ENCODE results near the gene SULT1A1.
"Not testable (repeated sequence)": the region's sequence is repeated elsewhere in the genome, so short reads cannot be mapped to it uniquely, and the experiment has no call there.

DNA sequence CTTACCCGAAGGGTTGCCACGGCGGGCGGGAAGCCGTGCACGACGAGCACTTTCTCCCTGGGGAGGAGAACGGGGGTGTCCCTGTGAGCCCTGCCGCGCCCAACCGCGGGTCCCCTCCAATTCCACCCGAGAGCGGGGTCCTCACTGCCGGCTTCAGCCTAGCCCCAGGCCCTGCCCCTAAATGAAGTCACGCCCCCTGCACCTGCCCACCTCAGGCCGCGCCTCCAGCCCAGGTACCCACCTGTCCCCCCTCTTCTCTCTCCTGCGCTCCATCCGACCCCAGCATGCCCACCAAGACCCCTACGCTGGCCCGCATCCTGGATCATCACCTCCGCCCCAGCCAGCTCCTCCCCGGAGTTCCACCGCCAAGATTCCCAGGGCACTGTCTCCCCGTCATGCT lies 4.1 kb upstream of the SULT1A1 start:
- not testable (repeated sequence) for TF ChIP-seq SIN3A (IDR thresholded peaks at IDR 0.05; ENCODE audit: borderline replicate concordance, insufficient read depth, low read depth, low read length)
- TF ChIP-seq, protein P1, sequence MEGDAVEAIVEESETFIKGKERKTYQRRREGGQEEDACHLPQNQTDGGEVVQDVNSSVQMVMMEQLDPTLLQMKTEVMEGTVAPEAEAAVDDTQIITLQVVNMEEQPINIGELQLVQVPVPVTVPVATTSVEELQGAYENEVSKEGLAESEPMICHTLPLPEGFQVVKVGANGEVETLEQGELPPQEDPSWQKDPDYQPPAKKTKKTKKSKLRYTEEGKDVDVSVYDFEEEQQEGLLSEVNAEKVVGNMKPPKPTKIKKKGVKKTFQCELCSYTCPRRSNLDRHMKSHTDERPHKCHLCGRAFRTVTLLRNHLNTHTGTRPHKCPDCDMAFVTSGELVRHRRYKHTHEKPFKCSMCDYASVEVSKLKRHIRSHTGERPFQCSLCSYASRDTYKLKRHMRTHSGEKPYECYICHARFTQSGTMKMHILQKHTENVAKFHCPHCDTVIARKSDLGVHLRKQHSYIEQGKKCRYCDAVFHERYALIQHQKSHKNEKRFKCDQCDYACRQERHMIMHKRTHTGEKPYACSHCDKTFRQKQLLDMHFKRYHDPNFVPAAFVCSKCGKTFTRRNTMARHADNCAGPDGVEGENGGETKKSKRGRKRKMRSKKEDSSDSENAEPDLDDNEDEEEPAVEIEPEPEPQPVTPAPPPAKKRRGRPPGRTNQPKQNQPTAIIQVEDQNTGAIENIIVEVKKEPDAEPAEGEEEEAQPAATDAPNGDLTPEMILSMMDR (IDR thresholded peaks at IDR 0.05), result not testable (repeated sequence)

All from Panc1 (cell line).